GM12878 (cell line): ENCODE data around the gene DNAJC7. TPM values are rescaled to one million over a fixed set of nuclear protein-coding genes. Genes with fewer than 3 reads are reported as not detected.

Source experiments
- ATAC-seq: fragments of 200-7000 bp; cut with Tn5 transposase; 3 replicates; pipeline ENCODE4 v1.9.1; 2020; ENCODE audit warnings: mild to moderate bottlenecking, moderate library complexity
- BruUV-seq: library from RNA; stranded (reverse); fragments of 400-500 nt; replicated peaks from 2 replicates; lab custom pipeline; 2021; lab: Mats Ljungman, UMichigan
- CTCF ChIA-PET: fragments of 300-600 bp; sonication (Branson Sonifier 250); formaldehyde crosslinking; extraction: SDS; loops from one replicate; lab custom pipeline; 2021; ENCODE audit warnings: inconsistent platforms; lab: Yijun Ruan, JAX
- POLR2A ChIA-PET: fragments of 350-600 bp; formaldehyde crosslinking; extraction: SDS; loops from one replicate; lab custom pipeline; 2021; ENCODE audit warnings: inconsistent platforms; lab: Charles Lee
- RAD21 ChIA-PET: fragments of 300-600 bp; sonication (Branson Sonifier 250); formaldehyde crosslinking; loops from one replicate; lab custom pipeline; 2023; ENCODE audit warnings: antibody characterized with exemption; ENCODE audit not compliant: unreplicated experiment; lab: Charles Lee
- SMC1A ChIA-PET: fragments of 300-600 bp; sonication (Branson Sonifier 250); formaldehyde crosslinking; loops from one replicate; lab custom pipeline; 2023; ENCODE audit not compliant: unreplicated experiment, uncharacterized antibody; lab: Charles Lee
- DNase-seq: peaks from one replicate; pipeline ENCODE4 v3.0.0-alpha.2; 2011; ENCODE audit warnings: low read depth, low spot score
- FAIRE-seq: peaks from 3 replicates; lab custom pipeline; 2011; peaks lifted over from hg19 to GRCh38; lab: Jason Lieb, UNC
- H2AFZ ChIP-seq: 2 replicates; pipeline ENCODE4 v1.6.0; 2011; ENCODE audit warnings: low read depth, low read length, control low read depth; ENCODE audit not compliant: control insufficient read depth
- H3K27ac ChIP-seq: 2 replicates; pipeline ENCODE4 v1.5.1; 2011; ENCODE audit warnings: control low read depth; ENCODE audit not compliant: control insufficient read depth, insufficient read depth
- H3K27me3 ChIP-seq, 2 experiments: replicated peaks in 1 of 2; 2 replicates each; pipeline versions ENCODE4 v1.6.0 to v1.6.1; 2011; ENCODE audit warnings: low read length in 1 of 2; ENCODE audit not compliant: control insufficient read depth in 2 of 2, insufficient read depth in 2 of 2
- H3K36me3 ChIP-seq, 2 experiments: 2 replicates each; pipeline ENCODE4 v1.5.1; 2011; ENCODE audit warnings: low read length in 1 of 2; ENCODE audit not compliant: control insufficient read depth in 2 of 2, insufficient read depth in 2 of 2
- H3K4me1 ChIP-seq: 2 replicates; pipeline ENCODE4 v1.6.1; 2011; ENCODE audit warnings: mild to moderate bottlenecking, low read length, moderate library complexity, mixed read lengths; ENCODE audit not compliant: control insufficient read depth, insufficient read depth
- H3K4me2 ChIP-seq: 2 replicates; pipeline ENCODE4 v1.6.0; 2011; ENCODE audit warnings: control low read depth; ENCODE audit not compliant: control insufficient read depth, insufficient read depth
- H3K4me3 ChIP-seq: fragments of 200-600 bp; sonication (generic); 2 replicates; pipeline ENCODE4 v1.5.1; 2016
- H3K79me2 ChIP-seq: 2 replicates; pipeline ENCODE4 v1.6.0; 2011; ENCODE audit warnings: low read length; ENCODE audit not compliant: control insufficient read depth, insufficient read depth
- H3K9ac ChIP-seq: 2 replicates; pipeline ENCODE4 v1.8.0; 2011; ENCODE audit warnings: low read length, control low read depth, mixed read lengths; ENCODE audit not compliant: control insufficient read depth, insufficient read depth
- H3K9me3 ChIP-seq: replicated peaks from 3 replicates; pipeline ENCODE4 v1.5.1; 2011; ENCODE audit warnings: mild to moderate bottlenecking, low read length; ENCODE audit not compliant: control insufficient read depth, insufficient read depth
- H4K20me1 ChIP-seq: 2 replicates; pipeline ENCODE4 v1.6.0; 2011; ENCODE audit not compliant: control insufficient read depth, insufficient read depth
- CHD2 ChIP-seq: IDR thresholded peaks from 2 replicates; pipeline ENCODE4 v1.6.1; 2011; ENCODE audit warnings: low read depth, low read length, improper control_type of control experiment, borderline replicate concordance
- CREB1 ChIP-seq: IDR thresholded peaks from 2 replicates; pipeline ENCODE4 v1.6.1; 2012; ENCODE audit warnings: low read depth, mild to moderate bottlenecking, inconsistent platforms
- CTCF ChIP-seq, 3 experiments: IDR thresholded peaks in 2 of 3; conservative IDR thresholded peaks in 1 of 3; 2 replicates each; pipeline ENCODE4 v1.5.1; 2011; ENCODE audit warnings: low read depth in 3 of 3, low read length in 3 of 3, mild to moderate bottlenecking in 3 of 3, control low read depth in 2 of 3, moderate library complexity in 2 of 3, inconsistent platforms in 1 of 3, mixed read lengths in 1 of 3; ENCODE audit not compliant: control insufficient read depth in 2 of 3, insufficient read depth in 1 of 3; ENCODE audit errors: extremely low read depth in 1 of 3
- ELK1 ChIP-seq: IDR thresholded peaks from 2 replicates; pipeline ENCODE4 v1.6.1; 2012; ENCODE audit warnings: low read depth, low read length, improper control_type of control experiment
- ETV6 ChIP-seq, 2 experiments: fragments of 450-650 bp in 1 of 2; IDR thresholded peaks in 1 of 2; conservative IDR thresholded peaks in 1 of 2; 2 replicates each; pipeline ENCODE4 v1.6.1; 2014; ENCODE audit warnings: antibody characterized with exemption in 1 of 2, borderline replicate concordance in 1 of 2, low read depth in 1 of 2, mild to moderate bottlenecking in 1 of 2, moderate library complexity in 1 of 2
- IRF3 ChIP-seq: fragments of 450-650 bp; IDR thresholded peaks from 2 replicates; pipeline ENCODE4 v1.6.1; 2014; ENCODE audit warnings: mild to moderate bottlenecking
- IRF5 ChIP-seq: fragments of 450-650 bp; IDR thresholded peaks from 2 replicates; pipeline ENCODE4 v1.6.1; 2017; ENCODE audit warnings: borderline replicate concordance
- LARP7 ChIP-seq: fragments of 450-650 bp; IDR thresholded peaks from 2 replicates; pipeline ENCODE4 v1.6.1; 2017; ENCODE audit warnings: mild to moderate bottlenecking
- NFXL1 ChIP-seq: fragments of 450-650 bp; IDR thresholded peaks from 2 replicates; pipeline ENCODE4 v1.6.1; 2017; ENCODE audit warnings: antibody characterized with exemption, mild to moderate bottlenecking, borderline replicate concordance
- PKNOX1 ChIP-seq: fragments of 450-650 bp; IDR thresholded peaks from 2 replicates; pipeline ENCODE4 v1.6.1; 2016; ENCODE audit warnings: mild to moderate bottlenecking
- SIX5 ChIP-seq: IDR thresholded peaks from 2 replicates; pipeline ENCODE4 v1.6.1; 2011; ENCODE audit warnings: mild to moderate bottlenecking, low read depth, low read length, moderate library complexity; ENCODE audit not compliant: severe bottlenecking
- TBL1XR1 ChIP-seq: IDR thresholded peaks from 2 replicates; pipeline ENCODE4 v1.6.1; 2012; ENCODE audit warnings: low read depth, low read length, improper control_type of control experiment
- USF2 ChIP-seq: IDR thresholded peaks from 2 replicates; pipeline ENCODE4 v1.6.1; 2011; ENCODE audit warnings: low read depth, low read length, improper control_type of control experiment, borderline replicate concordance
- WGBS: methylation state at CpG from one replicate; pipeline ENCODE4 v1.1.6; 2016; ENCODE audit warnings: low lambda C conversion rate; ENCODE audit not compliant: insufficient replicate concordance, insufficient coverage; ENCODE audit errors: missing lambda C conversion rate; 5-methylcytosine and 5-hydroxymethylcytosine counted together
- in situ Hi-C: fragments of 300-500 bp; cut with MboI; formaldehyde crosslinking; loops from 9 replicates; pipeline ENCODE4 v1.14.3; 2018; ENCODE audit warnings: mixed read lengths
- intact Hi-C: fragments of 100-400 bp; cut with micrococcal nuclease; formaldehyde crosslinking; loops from one replicate; pipeline ENCODE4 v1.14.2; 2022; ENCODE audit not compliant: unreplicated experiment
- polyA plus RNA-seq, 11 experiments: library from polyadenylated mRNA; depleted of rRNA in 4 of 11; unstranded in 6 of 11; stranded (reverse) in 5 of 11; fragments of >200 nt; fragmentation: Nextera tagmentation in 4 of 11; fragmentation: Illumina TruSeq in 1 of 11; extraction: Ambion mirVana in 4 of 11; extraction: Trizol in 1 of 11; gene quantifications; 1 replicate in 1 of 11; 2 replicates in 10 of 11; pipeline versions ENCODE4 v1.2.1 to v1.2.3, GENCODE V29; 2011 to 2016; ENCODE audit warnings: inconsistent platforms in 2 of 11, missing spikeins in 2 of 11, low read depth in 1 of 11
- total RNA-seq, 4 experiments: library from RNA; depleted of rRNA in 3 of 4; stranded (reverse); fragments of >200 nt in 3 of 4; fragmentation: Illumina TruSeq in 1 of 4; extraction: Trizol in 1 of 4; gene quantifications; 2 replicates each; pipeline versions ENCODE4 v1.2.1 to v1.2.3, GENCODE V29; 2013 to 2021

Gene DNAJC7
- total and polyA plus RNA-seq, 10 of the 15 experiments (the other 5 are each of a cell fraction or from before 2014, with no cell fraction given): 60.1 to 173 (median 94.9) TPM

- H3K4me2 ChIP-seq: peak within 1 kb of the TSS; percentile 89
- ChIA-PET RAD21 (no interaction called here), CTCF (interaction anchor here (1.0 to 1.6 kb wide), 6 partner anchors 14 to 87 kb away, joined by 3 to 5 read pairs (median 4); no protein-coding TSS in a partner anchor), SMC1A (interaction anchor here (0.7 kb wide), 1 partner anchor 69 kb away, joined by 3 read pairs; no protein-coding TSS in a partner anchor), POLR2A (no interaction called here)
- no peak within 1 kb of the TSS for H3K27ac ChIP-seq
- H3K79me2 ChIP-seq: no peaks in the 10 kb centered on the region
- H3K9ac ChIP-seq: peak within 1 kb of the TSS; percentile 7; the same call in 1 of the 2 replicates
- H2AFZ ChIP-seq: peak within 1 kb of the TSS; percentile 72
- H3K9me3 ChIP-seq: no peaks in the 10 kb centered on the region
- BruUV-seq: no TSS peak
- no peak for DNase-seq
- in situ Hi-C loops: no loop called here
- no peaks in the 10 kb centered on the region for H4K20me1 ChIP-seq
- intact Hi-C loops: no loop called here
- no peaks in the 10 kb centered on the region for H3K4me1 ChIP-seq
- H3K36me3 ChIP-seq: no peaks in the 10 kb centered on the region
- peaks cover 4 to 5% of the 10 kb centered on the region in 2 experiments for H3K27me3 ChIP-seq
- ATAC-seq: peak; percentile 94
- H3K4me3 ChIP-seq: peak within 1 kb of the TSS; percentile 52; the same call in 1 of the 2 replicates
- no peak for FAIRE-seq
- 9% methylated on average over 49 of the region's 65 CpGs for WGBS
- TF ChIP-seq IRF3 (no peak), ELK1 (no peak), PKNOX1 (no peak), USF2 (no peak), CHD2 (no peak), ETV6 (conservative IDR thresholded peaks at IDR 0.05 in 1 of 2, IDR thresholded peaks at IDR 0.05 in 1 of 2; ENCODE audit: borderline replicate concordance in 1 of 2, low read depth in 1 of 2) (no peak), CTCF (IDR thresholded peaks at IDR 0.05 in 2 of 3, conservative IDR thresholded peaks at IDR 0.05 in 1 of 3; ENCODE audit: control insufficient read depth in 2 of 3, extremely low read depth in 1 of 3, insufficient read depth in 1 of 3, low read depth in 3 of 3, low read length in 3 of 3) (peak; percentile 25 to 59 (median 55); a peak in 4 of 6 replicates), TBL1XR1 (no peak), IRF5 (no peak), LARP7 (no peak), CREB1 (no peak), SIX5 (no peak), NFXL1 (no peak)
Measured at GRCh38 chr17:42050393-42051012, 33.3 kb upstream of the DNAJC7 start, which contains the start of gene C17orf113. Gene C17orf113 (minus strand): TSS chr17:42050601. CDS start chr17:42043376, 7,225 bp downstream.
